D721Med (cell line): ENCODE measurements around the gene ELF2.
"Not testable (repeated sequence)": the region's sequence is repeated elsewhere in the genome, so short reads cannot be mapped to it uniquely, and the experiment has no call there.

Experiments used
- DNase-seq: peaks from one replicate; pipeline ENCODE4 v3.0.0; 2011; ENCODE audit warnings: low spot score; ENCODE audit not compliant: insufficient read length
- FAIRE-seq: peaks from 2 replicates; lab custom pipeline; 2011; peaks lifted over from hg19 to GRCh38; lab: Jason Lieb, UNC
- TF ChIP-seq, protein P1 (sequence below): IDR thresholded peaks from 2 replicates; pipeline ENCODE4 v1.5.1; 2012; ENCODE audit warnings: mild to moderate bottlenecking, control low read depth; ENCODE audit not compliant: insufficient read depth; ENCODE audit errors: missing control alignments

Gene ELF2

DNA sequence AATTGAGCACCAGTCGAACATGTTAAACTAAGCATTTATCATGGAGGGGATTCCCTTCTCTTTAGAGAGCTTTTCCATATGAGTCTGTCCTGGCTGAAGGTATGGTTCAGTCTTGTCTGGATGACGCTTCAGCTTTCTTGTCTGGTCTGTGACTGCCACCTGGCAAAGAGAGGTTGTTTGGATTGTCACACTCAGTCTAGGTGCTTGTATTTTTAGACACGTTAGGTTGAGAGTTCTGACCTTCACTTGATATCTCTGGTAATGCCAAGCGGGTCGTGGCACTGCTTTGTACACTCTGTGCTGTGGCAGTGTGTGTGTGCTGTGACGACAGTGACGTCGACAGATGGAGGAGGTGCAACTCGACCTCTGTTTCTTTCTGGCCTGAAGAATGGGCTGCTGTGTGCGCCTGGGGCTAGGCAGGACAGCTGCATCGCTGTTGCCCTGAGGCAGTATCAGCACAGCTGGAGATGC is 148.8 kb downstream of the ELF2 start:
- DNase-seq: no peak
- no peak for FAIRE-seq
- TF ChIP-seq, protein P1, sequence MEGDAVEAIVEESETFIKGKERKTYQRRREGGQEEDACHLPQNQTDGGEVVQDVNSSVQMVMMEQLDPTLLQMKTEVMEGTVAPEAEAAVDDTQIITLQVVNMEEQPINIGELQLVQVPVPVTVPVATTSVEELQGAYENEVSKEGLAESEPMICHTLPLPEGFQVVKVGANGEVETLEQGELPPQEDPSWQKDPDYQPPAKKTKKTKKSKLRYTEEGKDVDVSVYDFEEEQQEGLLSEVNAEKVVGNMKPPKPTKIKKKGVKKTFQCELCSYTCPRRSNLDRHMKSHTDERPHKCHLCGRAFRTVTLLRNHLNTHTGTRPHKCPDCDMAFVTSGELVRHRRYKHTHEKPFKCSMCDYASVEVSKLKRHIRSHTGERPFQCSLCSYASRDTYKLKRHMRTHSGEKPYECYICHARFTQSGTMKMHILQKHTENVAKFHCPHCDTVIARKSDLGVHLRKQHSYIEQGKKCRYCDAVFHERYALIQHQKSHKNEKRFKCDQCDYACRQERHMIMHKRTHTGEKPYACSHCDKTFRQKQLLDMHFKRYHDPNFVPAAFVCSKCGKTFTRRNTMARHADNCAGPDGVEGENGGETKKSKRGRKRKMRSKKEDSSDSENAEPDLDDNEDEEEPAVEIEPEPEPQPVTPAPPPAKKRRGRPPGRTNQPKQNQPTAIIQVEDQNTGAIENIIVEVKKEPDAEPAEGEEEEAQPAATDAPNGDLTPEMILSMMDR: no peak

DNA sequence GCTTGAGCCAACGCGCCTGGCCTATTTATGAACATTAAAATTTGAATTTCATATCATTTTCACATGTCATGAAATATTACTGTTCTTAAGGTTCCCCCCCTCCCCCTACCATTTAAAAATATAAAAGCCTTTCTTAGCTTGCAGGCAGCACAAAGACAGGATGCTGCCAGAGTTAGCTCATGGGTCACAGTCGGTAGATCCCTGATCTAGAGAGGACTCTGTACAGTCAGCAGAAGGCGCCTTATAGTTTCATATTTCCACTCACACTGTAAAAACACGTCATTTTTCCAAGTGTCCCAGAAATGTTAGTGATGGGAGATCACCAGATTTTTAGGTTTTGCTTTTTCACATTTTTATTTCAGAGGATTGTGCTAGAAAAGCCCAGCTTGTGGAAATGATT is 149.2 kb downstream of the ELF2 start:
- TF ChIP-seq, protein P1: no peak
- no peak for FAIRE-seq
- DNase-seq: no peak

DNA sequence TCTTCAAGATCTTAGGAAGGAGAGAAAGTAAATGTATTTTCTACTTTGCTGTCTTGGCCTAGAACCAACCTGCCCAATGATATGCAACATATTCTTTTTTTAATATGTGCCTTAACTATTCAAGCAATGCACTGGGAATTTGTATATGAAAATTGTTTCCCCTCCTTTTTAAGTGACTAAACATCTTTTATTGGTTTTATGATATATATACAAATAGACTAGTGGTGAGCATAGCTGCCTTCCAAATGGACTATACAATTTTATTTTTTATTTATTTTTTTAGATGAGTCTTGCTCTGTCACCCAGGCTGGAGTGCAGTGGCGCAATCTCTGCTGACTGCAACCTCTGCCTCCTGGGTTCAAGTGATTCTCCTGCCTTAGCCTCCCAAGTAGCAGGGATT is 151.2 kb downstream of the ELF2 start:
- TF ChIP-seq, protein P1: no peak
- no peak for DNase-seq
- FAIRE-seq: no peak

DNA sequence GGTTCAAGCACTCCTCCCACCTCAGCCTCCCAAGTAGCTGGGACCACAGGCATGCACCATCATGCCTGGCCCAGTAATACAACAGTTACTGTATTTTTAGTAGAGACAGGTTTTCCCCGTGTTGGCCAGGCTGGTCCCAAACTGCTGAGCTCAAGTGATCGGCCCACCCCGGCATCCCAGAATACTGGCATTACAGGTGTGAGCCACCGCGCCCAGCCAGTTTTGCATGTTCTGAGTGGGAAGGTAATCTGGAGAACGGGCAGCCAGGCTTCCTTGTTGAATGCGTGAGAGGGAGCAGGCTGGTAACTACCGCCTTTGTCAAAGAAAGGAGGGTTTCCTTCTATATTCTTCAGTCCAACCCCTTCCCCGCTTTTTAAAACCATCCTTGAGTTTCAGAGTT is 152.3 kb downstream of the ELF2 start:
- DNase-seq: no peak
- no peak for FAIRE-seq
- TF ChIP-seq, protein P1: no peak

DNA sequence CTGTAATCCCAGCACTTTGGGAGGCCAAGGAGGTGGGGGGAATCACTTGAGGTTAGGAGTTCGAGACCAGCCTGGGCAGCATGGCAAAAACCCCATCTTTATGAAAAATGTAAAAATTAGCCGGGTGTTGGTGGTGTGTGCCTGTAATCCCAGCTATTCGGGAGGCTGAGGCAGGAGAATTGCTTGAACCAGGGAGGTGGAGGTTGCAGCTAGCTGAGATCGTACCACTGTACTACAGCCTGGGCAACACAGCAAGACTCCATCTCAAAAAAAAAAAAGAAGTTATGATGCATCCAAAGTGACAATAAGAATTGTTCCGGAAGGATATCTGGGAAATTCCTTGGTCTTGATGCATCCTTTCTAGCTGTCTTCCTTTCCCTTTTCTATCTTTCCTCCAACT is 154.2 kb downstream of the ELF2 start:
- TF ChIP-seq, protein P1: no peak
- DNase-seq (no peak), FAIRE-seq (no peak)

DNA sequence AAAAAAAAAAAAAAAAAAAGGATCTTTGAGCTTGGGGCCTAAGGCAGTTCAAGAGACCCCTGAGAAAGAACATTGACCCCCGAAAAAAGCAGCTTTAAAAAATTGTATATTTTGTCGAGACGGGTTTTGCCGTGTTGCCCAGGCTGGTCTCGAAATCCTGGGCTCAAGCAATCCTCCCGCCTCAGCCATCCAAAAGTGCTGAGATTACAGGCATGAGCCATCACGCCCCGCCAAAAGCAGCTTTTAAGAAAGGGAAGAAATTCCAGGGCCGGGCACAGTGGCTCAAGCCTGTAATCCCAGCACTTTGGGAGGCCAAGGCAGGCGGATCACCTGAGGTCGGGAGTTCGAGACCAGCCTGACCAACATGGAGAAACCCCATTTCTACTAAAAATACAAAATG is 155.9 kb downstream of the ELF2 start:
- not testable (repeated sequence) for FAIRE-seq, DNase-seq

DNA sequence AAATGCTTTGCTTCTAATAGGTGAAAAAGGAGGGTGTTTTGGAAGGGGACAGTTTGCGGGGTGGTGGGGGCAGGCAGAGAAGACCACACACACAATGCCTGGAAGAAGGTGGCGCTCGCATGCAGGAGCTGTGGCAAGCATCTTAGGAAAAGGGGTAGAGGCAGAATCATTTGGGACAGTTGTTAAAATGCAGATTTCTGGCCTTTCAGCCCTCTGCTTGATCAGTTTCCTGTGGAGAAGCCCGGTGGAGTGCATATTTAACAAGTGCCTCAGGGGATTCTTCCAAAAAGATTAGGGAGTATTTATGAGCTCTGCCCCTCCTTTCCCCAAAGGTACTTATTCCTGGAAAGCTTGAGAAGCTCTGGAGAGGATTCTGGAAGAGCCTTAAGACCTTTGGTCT is 156.6 kb downstream of the ELF2 start:
- no peak for DNase-seq
- FAIRE-seq: no peak

More for the DNA sequence above, 156.6 kb downstream of the ELF2 start:
- TF ChIP-seq, protein P1: no peak
